A549 (cell line): Measurements from ENCODE around the gene SARDH.

Source experiments
- BHLHE40 ChIP-seq: IDR thresholded peaks from 2 replicates; pipeline ENCODE4 v1.6.1; 2012; ENCODE audit warnings: low read depth, low read length, inconsistent platforms
- CTCF ChIP-seq: fragments of >200 bp; sonication (Bioruptor Twin); formaldehyde crosslinking; IDR thresholded peaks from 3 replicates; pipeline ENCODE4 v1.5.1; 2016
- E2F6 ChIP-seq: IDR thresholded peaks from 2 replicates; pipeline ENCODE4 v1.6.1; 2012; ENCODE audit warnings: low read depth, borderline replicate concordance
- HDAC2 ChIP-seq: fragments of 200-600 bp; sonication (generic); IDR thresholded peaks from 2 replicates; pipeline ENCODE4 v1.6.1; 2016
- JUN ChIP-seq, 2 experiments: fragments of >200 bp; sonication (Bioruptor Twin); formaldehyde crosslinking; IDR thresholded peaks; 2 replicates in 1 of 2; 3 replicates in 1 of 2; pipeline ENCODE4 v1.6.1; 2016 to 2017
- JUNB ChIP-seq: fragments of >200 bp; sonication (Bioruptor Twin); formaldehyde crosslinking; IDR thresholded peaks from 2 replicates; pipeline ENCODE4 v1.6.1; 2016
- MAZ ChIP-seq: fragments of 150-350 bp; IDR thresholded peaks from 2 replicates; pipeline ENCODE4 v1.6.1; 2014; ENCODE audit warnings: antibody characterized with exemption, low read depth, low read length, borderline replicate concordance
- MYC ChIP-seq: IDR thresholded peaks from 2 replicates; pipeline ENCODE4 v1.6.1; 2012; ENCODE audit warnings: mild to moderate bottlenecking, inconsistent platforms, low read length, improper control_type of control experiment, borderline replicate concordance
- PHF8 ChIP-seq: fragments of 200-600 bp; sonication (generic); IDR thresholded peaks from 2 replicates; pipeline ENCODE4 v1.6.1; 2016; ENCODE audit warnings: low read depth, mild to moderate bottlenecking, antibody characterized with exemption, moderate library complexity, borderline replicate concordance
- POLR2A ChIP-seq: IDR thresholded peaks from 2 replicates; pipeline ENCODE4 v1.6.1; 2012; ENCODE audit warnings: mild to moderate bottlenecking, low read length
- RCOR1 ChIP-seq: fragments of 150-350 bp; IDR thresholded peaks from 2 replicates; pipeline ENCODE4 v1.6.1; 2014; ENCODE audit warnings: antibody characterized with exemption, low read length, low read depth
- REST ChIP-seq: fragments of 200-600 bp; sonication (generic); IDR thresholded peaks from 2 replicates; pipeline ENCODE4 v1.6.1; 2016; ENCODE audit warnings: antibody characterized with exemption, mild to moderate bottlenecking, moderate library complexity
- TF ChIP-seq, protein P1 (sequence below): IDR thresholded peaks from 2 replicates; pipeline ENCODE4 v1.6.1; 2012
- TF ChIP-seq, protein P2 (sequence below): fragments of >200 bp; sonication (Bioruptor Twin); formaldehyde crosslinking; IDR thresholded peaks from 3 replicates; pipeline ENCODE4 v1.6.1; 2016

GRCh38 chr9:133742849-133743444 lies 4.8 kb upstream of the SARDH start:
- TF ChIP-seq REST (no peak), CTCF (peak; percentile 86), POLR2A (no peak), MYC (no peak), HDAC2 (no peak), E2F6 (no peak), BHLHE40 (no peak), JUN (IDR thresholded peaks at IDR 0.05) (no peak), MAZ (no peak), PHF8 (no peak), RCOR1 (no peak), JUNB (no peak)
- TF ChIP-seq, protein P1, sequence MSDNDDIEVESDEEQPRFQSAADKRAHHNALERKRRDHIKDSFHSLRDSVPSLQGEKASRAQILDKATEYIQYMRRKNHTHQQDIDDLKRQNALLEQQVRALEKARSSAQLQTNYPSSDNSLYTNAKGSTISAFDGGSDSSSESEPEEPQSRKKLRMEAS: no peak
- TF ChIP-seq, protein P2, sequence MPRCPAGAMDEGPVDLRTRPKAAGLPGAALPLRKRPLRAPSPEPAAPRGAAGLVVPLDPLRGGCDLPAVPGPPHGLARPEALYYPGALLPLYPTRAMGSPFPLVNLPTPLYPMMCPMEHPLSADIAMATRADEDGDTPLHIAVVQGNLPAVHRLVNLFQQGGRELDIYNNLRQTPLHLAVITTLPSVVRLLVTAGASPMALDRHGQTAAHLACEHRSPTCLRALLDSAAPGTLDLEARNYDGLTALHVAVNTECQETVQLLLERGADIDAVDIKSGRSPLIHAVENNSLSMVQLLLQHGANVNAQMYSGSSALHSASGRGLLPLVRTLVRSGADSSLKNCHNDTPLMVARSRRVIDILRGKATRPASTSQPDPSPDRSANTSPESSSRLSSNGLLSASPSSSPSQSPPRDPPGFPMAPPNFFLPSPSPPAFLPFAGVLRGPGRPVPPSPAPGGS: no peak
